SHP77 treated with DMSO at 0.1 percent for 48 hours (cell line): Measurements from ENCODE around the gene NUDT5.
"Not testable (repeated sequence)": the region's sequence is repeated elsewhere in the genome, so short reads cannot be mapped to it uniquely, and the experiment has no call there.

Experiments used
- DNase-seq: peaks from one replicate; lab custom pipeline; 2025; lab: John Stamatoyannopoulos, UW

The NUDT5 gene

DNA sequence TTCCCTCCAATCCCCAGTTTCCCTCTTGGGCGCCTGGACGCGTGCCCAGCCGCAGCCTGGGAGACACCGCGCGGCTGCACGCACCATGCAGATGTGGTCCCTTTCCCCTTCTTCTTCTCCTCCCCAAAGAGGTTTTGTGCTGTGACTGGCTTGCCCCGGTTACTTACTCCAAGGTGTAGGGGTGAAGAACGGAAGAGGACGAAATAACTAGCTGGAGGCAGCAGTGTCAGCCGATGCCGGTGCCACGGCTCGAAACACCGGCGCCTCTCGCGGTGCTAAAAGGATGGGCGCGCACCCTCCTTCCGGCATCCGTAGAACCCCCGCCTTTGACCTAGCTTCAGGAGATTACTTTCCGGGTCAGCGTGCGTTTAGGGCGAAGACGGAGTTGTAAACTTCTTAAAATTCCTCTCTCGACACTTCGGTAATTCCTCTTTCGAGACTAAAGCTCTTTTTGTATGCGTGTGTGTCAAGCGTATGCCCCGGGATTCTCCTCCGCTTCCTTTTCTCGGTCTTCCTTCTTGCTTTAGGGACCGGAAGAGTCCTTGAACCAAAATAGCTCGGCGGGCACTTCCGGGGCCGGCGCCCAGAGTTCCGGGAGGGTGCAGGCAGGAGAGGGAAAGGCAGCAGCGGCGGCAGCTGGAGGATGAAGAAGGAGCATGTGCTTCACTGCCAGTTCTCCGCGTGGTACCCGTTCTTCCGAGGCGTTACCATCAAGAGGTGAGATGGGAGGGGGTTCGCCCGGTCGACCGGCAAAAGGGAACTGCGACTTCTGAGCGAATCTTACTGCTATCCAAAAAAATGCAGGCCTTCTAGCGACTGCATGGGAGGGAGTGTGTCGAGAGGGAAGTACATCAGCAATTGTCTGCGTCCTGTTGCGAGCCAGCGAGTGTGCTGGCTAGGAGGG, at the start of gene NUDT5, which contains the start of gene CDC123:
TSS of gene NUDT5 (minus strand) at position 289 of the 904 bp plus-strand sequence. CDS start 9,600 bp downstream, outside the sequence.
TSS of gene CDC123 (plus strand) at position 586 of the 904 bp plus-strand sequence. CDS start at position 644, 58 bp downstream.
- DNase-seq, result peak; percentile 92

DNA sequence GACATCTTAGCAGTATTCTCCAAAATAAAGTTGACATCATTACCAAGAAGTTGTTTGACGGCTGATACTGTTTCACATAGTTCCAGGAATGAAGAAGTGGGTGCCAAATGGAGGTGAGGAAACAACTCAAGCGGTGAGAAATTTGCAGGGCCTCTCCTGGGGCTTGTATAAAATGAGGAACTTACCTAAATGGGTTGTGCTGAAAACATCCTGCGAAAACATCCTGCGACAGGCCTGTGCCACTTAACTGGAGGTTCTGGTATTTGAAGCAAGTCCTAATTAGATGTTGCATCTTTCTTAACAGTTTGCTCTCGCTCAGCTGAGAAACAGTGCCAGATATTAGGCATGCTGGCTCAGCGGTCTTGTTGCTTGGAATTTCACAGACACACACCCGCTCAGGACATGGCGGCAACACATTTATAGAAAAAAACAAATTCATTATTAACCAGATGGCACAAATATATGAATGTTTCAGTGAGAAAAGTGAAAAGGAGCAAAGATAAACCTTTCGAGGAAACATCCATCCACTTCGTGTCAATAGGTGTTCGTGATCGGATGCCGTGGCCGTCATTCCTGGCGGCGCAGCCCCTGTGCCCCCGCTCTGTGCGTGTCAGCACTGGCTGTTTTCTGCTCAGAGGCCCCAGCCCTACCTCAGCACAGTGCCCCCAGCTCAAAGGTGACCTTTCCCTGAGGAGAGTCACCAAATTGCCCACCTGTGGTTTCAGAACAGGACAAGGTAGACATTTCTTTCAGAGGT, 48.4 kb upstream of the NUDT5 start:
- no peak for DNase-seq

DNA sequence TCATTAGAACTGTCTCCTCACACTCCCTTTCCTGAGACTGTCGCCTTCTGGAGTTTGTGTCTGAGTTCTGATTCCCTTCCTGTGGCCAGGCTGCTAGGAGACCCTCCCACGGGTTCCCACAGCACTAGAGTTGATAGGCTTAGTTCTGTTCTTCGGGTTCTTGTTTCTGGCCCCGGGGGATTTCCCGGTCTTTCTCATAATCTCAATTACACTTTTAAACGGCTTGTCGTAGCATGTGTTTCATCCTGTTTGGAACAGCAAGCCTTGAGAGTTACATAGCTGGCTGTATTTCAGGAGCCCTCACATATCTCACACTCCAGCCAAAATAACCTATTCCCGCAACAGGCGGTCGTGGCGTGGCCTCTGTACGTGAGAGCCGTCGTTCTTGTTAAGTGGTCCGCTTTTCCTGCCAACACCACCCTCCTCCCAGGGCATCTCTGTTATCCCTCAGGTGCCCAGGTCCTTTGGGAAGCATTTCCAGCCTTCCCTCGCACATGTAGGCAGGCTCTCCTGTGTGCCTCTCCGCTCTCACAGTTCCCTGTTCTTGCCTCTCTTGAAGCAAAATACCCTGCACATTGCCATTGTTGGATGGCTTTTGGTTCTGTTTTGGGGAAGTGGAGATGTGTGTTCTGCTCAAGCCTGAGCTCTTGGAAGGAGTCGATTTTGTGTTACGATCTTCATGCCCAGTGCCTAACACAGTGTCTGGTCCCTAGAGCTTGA, 46.3 kb upstream of the NUDT5 start:
- DNase-seq, result no peak

DNA sequence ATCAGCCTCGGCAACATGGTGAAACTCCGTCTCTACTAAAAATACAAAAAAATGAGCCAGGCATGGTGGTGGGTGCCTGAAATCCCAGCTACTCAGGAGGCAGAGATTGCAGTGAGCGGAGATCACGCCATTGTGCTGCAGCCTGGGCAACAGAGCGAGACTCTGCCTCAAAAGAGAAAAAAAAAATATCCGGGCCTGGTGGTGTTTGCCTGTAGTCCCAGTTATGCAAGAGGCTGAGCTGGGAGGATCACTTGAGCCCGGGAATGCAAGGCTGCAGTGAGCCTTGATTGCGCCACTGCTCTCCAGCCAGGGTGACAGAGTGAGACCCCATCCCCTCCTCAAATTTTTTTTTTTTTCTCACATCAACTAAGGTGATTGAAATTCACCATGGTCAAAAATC, 43.1 kb upstream of the NUDT5 start:
- no peak for DNase-seq

DNA sequence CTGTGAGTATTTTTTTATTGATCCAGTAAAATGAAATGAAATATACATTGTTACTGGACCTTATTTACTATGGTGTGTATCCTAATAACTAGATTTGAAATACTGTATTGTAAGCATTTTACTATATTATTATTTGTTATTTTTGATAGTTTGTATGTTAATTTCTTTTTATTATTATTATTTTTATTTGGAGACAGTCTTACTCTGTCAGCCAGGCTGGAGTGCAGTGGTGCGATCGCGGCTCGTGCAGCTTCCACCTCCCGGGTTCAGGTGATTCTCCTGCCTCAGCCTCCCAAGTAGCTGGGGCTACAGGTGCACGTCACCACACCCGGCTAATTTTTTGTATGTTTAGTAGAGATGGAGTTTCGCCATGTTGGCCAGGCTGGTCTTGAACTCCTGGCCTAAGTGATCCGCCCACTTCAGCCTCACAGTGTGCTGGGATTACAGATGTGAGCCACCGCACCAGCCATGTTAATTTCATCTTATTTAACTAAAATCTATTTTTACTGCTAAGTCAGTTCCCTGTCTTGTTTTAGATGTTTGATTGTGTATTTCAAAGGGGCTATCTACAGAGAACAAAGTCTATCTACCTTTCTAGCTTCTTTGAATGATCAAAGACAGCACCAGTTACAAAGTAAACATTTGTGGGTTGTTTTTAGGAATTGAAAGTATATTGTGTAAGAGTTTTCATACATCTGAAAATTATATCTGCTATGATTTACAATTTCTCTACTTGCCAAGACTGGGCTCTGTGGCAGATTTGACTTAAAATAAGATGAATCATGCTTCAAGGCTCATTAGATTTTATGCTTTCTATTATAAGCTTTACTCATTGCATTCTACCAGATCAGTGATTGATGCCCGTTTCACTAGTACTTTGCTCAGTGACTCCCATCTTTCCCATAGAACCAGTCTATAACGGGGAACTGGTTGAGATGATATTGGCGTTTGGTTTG, 41.9 kb upstream of the NUDT5 start:
- no peak for DNase-seq

DNA sequence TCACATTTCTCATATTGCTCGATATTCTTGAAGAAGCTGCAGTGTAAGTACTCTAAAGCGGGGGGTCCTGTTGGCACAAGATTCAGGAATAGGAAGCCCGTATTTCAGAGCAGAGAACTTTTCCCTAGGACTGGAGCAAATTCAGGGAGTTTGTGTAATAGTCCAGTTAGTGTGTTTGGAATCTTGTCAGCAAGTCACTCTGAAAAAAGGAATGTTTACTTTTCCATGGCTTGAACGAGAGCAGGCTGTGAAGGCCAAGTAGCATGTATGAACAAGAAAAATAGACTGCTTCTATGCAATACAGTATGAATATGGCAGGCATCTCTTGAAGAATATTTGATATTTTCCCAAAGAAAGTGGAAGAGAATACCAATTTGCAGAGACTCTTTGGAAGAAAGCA, 40.1 kb upstream of the NUDT5 start:
- no peak for DNase-seq

DNA sequence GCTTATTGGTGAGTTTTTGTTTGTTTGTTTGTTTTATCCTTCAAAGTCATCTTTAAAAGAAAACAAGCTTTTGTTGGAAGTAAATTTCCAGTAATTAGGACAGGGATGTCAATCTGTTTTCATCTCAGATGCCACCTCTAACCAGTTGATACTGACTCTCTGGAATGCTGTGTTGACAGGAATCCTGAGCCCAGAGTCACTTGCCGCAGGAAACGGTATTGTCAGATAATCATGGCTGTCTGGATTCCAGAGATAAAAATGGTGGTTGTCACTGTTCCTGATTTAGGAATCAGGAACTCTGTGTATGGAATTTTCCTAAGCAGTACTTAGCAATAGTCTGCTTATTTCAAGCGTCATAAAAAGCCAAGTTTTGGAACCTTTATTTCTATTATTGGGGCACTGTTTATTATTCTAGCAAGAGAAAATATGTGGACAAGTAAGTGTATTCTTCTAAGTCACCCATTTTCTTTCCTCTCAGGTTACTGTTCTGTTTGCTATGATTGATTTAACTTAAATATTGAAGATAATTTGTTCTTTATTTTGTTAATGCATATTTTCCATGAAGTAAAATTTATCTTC, 39.5 kb upstream of the NUDT5 start:
- DNase-seq, result no peak

DNA sequence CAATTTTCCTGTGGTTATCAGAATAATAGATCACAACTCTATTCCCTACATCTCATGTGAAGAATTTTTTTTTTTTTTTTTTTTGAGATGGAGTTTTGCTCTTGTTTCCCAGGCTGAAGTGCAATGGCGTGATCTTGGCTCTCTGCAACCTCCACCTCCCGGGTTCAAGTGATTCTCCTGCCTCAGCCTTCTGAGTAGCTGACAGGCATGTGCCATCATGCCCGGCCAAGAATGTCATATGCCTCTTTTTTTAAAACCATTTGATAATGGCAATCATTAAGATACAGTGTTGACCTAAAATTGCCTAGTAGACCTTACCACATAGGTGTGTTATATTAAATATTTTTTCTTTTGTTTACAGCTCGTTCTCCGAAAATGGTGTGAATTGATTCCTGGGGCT, 39.0 kb upstream of the NUDT5 start:
- not testable (repeated sequence) for DNase-seq

DNA sequence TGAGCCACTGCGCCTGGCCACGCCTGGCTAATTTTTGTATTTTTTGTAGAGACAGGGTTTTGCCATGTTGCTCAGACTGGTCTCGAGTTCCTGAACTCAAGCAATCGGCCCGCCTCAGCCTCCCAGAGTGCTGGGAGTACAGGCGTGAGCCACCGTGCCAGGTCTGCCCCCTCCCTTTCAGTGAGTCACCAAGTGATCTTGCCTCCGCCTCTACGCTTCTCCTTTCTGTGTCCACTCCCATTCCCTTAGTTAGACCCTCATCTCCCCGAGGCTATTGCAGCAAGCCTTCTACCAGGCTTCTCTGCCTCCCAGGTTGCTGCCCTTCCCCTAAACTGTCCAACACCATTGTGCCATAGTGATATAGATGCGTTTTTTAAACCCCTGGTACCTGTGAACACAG, 33.2 kb upstream of the NUDT5 start:
- no peak for DNase-seq

DNA sequence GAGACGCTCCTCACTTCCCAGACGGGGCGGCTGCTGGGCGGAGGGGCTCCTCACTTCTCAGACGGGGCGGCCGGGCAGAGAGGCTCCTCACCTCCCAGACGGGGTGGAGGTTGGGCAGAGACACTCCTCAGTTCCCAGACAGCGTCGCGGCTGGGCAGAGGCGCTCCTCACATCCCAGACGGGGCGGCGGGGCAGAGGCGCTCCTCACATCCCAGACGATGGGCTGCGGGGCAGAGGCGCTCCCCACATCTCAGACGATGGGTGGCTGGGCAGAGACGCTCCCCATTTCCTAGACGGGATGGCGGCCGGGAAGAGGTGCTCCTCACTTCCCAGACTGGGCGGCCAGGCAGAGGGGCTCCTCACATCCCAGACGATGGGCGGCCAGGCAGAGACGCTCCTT, 30.7 kb upstream of the NUDT5 start:
- DNase-seq, result not testable (repeated sequence)

DNA sequence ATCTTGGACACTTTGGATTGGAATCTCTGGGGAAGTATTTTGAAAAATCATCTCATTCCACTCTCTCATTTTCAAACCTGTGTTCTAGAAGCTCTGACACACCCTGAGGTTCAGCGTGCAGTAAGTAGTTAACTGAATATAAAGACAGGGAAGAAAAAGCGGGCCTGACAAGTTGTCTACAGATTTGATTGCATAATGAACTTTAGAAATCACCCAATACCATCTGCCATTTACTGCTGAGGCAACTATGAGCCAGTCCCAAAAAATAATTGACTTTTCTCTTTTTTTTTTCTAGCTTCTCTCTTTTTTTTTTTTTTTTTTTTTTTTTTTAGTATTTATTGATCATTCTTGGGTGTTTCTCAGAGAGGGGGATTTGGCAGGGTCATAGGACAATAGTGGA, 29.8 kb upstream of the NUDT5 start:
- DNase-seq, result no peak

DNA sequence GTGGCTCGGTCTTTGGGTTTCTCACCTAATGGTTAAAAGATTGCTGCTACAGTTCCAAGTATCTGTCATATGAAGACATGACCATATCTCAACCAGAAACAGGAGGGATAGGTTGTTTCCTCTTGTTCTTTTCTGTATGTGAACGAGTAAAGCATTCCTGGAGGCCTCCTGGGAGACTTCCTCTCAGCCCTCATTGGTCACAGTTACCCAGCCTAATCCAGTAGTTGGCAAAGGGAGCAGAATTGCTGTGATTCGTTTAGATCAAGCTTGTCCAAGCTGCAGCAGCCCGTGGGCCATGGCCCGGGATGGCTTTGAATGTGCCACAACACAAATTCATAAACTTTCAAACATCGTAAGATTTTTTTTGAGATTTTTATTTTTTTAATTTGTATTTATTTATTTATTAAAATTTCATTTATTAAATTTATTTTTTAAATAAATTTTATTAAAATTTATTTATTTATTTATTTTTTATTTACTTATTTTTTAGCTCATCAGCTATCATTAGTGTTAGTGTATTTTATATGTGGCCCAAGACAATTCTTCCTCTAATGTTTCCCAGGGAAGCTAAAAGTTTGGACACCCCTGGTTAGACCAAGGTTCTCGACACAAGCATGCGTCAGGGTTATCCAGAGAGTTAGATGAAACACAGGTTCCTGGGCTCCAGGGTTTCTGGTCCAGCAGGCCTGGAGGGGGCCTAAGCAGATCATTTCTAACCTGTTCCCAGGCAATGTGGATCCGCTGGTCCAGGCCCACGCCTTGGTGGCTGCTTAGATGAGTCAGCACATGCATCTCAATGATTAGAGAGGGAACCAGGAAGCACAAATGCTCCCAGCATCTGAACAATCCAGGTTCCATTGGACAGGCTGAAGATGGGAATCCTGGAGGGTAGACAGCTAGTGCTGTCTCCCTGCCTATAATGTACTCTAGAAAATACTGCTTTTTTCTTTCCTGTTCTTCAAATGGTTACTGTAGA, 25.9 kb upstream of the NUDT5 start:
- no peak for DNase-seq

DNA sequence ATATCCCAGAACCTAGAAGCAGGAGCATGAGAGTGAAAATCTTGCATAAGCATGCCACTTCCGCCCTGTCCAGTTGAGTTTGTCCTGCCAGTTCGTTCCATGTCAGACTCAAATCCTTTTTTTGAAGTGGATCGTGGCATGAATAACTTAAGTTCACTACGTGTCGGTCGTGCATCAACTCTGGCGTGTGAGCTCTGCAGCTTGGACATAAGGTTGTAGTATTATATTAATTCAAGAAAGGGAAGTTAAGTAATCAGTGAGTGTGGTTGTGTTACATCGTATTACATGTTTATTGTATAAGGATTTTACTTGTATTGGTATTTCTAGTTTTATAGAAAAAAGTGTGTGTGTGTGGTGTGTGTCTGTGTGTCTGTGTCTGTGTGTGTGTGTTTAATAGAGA, 23.3 kb upstream of the NUDT5 start:
- no peak for DNase-seq

DNA sequence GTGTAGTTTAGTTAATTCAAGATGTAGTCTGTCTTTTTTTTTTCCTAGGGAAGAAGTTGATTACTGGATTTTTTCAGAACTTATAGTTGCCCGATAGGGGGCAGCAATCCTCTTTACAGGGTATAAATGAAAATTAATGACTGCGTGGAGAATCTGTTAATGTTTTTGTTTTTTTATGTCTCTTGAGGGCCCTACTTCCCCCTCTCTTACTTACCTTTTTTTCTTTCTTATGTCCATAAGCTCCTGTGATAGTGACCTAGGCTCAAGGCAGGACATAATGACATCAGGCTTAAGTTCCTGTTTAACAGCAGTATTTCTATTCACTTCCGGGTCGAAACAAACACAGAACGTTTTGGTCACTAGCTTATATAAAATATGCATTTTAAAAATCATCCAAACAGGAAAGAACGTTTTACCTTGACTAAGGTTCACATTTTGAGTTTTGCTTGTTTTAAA, 19.1 kb upstream of the NUDT5 start:
- no peak for DNase-seq

DNA sequence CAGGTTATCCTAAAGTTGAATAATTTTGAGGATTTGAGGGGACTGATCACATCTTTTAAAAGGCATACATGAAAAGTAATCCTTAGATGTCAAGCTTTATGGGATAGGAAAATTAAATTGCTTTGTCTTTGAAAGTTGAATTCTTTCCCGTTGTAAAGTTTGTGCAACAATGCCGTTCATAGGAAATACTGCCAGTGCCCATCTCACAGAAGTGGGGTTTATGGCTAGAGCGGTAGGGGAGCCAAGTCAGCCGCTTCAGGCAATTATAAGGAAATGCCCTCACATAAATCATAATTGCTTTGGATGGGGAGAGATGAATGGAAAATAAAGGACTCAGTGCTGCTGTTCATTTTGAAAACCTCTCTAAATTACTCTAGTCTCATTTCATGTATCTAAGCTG, 18.4 kb upstream of the NUDT5 start:
- no peak for DNase-seq

DNA sequence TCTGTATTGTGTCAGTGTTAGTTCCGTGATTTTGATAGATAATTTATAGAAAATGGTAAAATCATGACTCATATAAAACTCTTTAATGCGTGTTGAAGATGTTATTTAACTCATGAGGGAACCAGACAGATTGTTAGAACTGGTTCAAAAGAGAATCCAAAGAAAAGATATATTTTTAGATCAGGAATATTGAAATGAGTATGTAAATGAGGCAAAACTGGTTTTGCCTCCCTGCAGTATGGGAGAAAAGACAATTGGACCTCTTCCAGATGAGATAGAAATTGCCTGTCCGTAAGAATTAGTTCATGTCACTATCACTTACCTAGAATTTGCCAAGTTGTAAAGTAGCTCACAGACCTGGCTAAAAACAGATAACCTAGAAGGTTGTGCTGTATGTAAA, 17.9 kb upstream of the NUDT5 start:
- DNase-seq, result no peak

DNA sequence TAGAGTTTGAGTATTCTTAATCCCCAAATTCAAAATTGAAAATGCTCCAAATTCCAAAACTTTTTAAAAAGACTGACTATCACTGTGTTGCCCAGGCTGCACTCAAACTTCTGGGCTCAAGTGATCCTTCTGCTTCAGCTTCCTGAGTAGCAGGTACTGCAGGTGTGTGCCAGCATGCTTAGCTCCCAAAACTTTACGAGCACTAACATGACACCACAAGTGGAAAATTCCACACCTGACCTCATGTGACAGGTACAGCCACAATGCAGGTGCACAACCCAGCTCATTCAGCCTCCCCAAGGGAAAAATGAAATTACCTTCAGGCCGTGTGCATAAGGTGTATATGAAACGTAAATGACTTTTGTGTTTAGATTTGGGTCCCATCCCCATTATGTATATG, 16.8 kb upstream of the NUDT5 start:
- no peak for DNase-seq

DNA sequence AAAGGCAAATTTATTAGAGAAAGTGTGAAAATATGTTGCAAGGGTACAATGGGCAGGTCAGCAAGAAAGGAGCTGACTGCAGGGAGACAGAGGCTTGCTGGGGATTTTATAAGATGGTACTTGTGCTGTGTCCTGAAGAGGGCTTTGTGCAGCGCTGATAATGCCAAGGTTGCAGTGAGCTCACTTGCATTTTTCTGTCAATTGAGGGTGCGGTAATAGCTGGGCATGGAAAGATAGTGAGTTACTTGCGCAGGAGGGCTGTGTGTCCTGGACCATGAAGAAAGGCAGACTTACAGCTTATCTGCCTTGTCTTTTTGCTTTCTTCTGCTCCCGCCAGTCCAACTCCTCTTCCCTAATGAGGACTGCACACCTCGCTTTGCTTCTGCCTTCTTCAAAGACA, 12.8 kb upstream of the NUDT5 start:
- DNase-seq, result no peak

DNA sequence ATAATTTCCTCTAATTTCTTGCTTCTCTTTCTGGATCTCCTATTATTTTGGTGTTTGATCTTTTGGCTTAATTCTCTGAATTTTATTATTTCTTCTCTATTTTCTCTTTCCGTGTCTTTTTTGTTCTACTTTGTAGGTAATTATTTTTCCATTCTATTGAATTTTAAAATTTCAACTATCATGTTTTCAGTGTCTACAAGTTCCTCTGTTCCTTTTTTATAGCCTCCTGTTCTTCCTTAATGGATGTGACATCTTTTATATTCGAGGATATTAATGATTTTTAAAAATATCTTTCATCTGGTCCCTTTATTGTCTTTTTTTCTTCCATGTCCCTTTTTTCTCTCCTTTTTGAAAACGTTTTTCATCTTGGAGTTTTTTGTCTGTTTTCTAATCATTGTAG, 11.4 kb upstream of the NUDT5 start:
- no peak for DNase-seq

DNA sequence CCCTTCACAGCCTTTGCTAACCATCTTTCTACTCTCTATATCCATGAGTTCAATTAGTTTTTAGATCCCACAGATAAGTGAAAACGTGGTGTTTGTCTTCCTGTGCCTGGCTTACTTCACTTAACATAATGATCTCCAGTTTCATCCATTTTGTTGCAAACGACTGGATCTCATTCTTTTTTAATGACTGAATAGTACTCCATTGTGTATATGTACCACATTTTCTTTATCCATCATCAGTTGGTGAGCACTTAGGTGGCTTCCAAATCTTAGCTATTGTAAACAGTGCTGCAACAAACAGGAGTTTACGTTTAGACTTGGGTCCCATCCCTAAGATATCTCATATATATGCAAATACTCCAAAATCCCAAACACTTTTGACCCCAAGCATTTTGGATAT, 9.4 kb upstream of the NUDT5 start:
- DNase-seq, result no peak
